CD14-positive monocyte (primary cell): ENCODE measurements around the gene DAW1. TPM values are rescaled to one million over a fixed set of nuclear protein-coding genes. Genes with fewer than 3 reads are reported as not detected.

Source experiments
- DNase-seq, 3 donors: peaks; one replicate each; pipeline ENCODE4 v3.0.0-alpha.2; 2011 to 2022
- H2AFZ ChIP-seq: 2 replicates; pipeline ENCODE4 v1.6.0; 2012; ENCODE audit warnings: mild to moderate bottlenecking, low read depth, low read length, inconsistent platforms; ENCODE audit not compliant: insufficient read depth, poor library complexity, severe bottlenecking
- H3K27ac ChIP-seq, 2 donors: 1 replicate in 1 of 2; 2 replicates in 1 of 2; pipeline ENCODE4 v1.5.1; 2012 to 2013; ENCODE audit warnings: low read length in 2 of 2, control low read depth in 1 of 2, inconsistent platforms in 1 of 2, low read depth in 1 of 2, mild to moderate bottlenecking in 1 of 2
- H3K27me3 ChIP-seq, 2 donors: one replicate each; pipeline versions ENCODE4 v1.6.0 to v1.6.1; 2011 to 2013; ENCODE audit warnings: low read length in 2 of 2; ENCODE audit not compliant: control insufficient read depth in 2 of 2, insufficient read depth in 2 of 2
- H3K36me3 ChIP-seq, 2 donors: replicated peaks in 1 of 2; 1 replicate in 1 of 2; 2 replicates in 1 of 2; pipeline versions ENCODE4 v1.5.1 to v1.6.1; 2012 to 2013; ENCODE audit warnings: low read length in 2 of 2, control low read depth in 1 of 2, inconsistent platforms in 1 of 2, mild to moderate bottlenecking in 1 of 2; ENCODE audit not compliant: insufficient read depth in 2 of 2, control insufficient read depth in 1 of 2
- H3K4me1 ChIP-seq, 2 donors: 1 replicate in 1 of 2; 2 replicates in 1 of 2; pipeline versions ENCODE4 v1.5.1 to v1.6.1; 2012 to 2013; ENCODE audit warnings: low read length in 2 of 2, control low read depth in 1 of 2, inconsistent platforms in 1 of 2, mild to moderate bottlenecking in 1 of 2, moderate library complexity in 1 of 2; ENCODE audit not compliant: insufficient read depth in 2 of 2, control insufficient read depth in 1 of 2
- H3K4me2 ChIP-seq: replicated peaks from 2 replicates; pipeline ENCODE3; 2012; ENCODE audit warnings: low read length, moderate library complexity, mild to moderate bottlenecking; ENCODE audit not compliant: poor library complexity, severe bottlenecking; ENCODE audit errors: extremely low read depth
- H3K4me3 ChIP-seq, 3 experiments: fragments of 200-600 bp in 1 of 3; sonication (generic) in 1 of 3; replicated peaks in 1 of 3; 1 replicate in 2 of 3; 2 replicates in 1 of 3; pipeline ENCODE4 v1.5.1; 2011 to 2013; ENCODE audit warnings: low read length in 3 of 3, mild to moderate bottlenecking in 3 of 3, control low read depth in 2 of 3, low read depth in 2 of 3, inconsistent platforms in 1 of 3, moderate library complexity in 1 of 3
- H3K79me2 ChIP-seq: 2 replicates; pipeline ENCODE4 v1.6.0; 2012; ENCODE audit warnings: mild to moderate bottlenecking, control low read depth, inconsistent platforms, low read length, moderate library complexity; ENCODE audit not compliant: insufficient read depth
- H3K9ac ChIP-seq: 2 replicates; pipeline ENCODE4 v1.6.0; 2017; ENCODE audit warnings: low read length, mild to moderate bottlenecking; ENCODE audit not compliant: insufficient read depth, poor library complexity, severe bottlenecking
- H3K9me3 ChIP-seq, 2 donors: replicated peaks in 1 of 2; 1 replicate in 1 of 2; 2 replicates in 1 of 2; pipeline versions ENCODE4 v1.5.1 to v1.6.1; 2012 to 2013; ENCODE audit warnings: low read length in 2 of 2, control low read depth in 1 of 2; ENCODE audit not compliant: control insufficient read depth in 1 of 2, insufficient read depth in 1 of 2
- H4K20me1 ChIP-seq: 2 replicates; pipeline ENCODE4 v1.6.0; 2012; ENCODE audit warnings: mild to moderate bottlenecking, low read length, control low read depth, moderate library complexity; ENCODE audit not compliant: insufficient read depth
- H3K27ac Mint-ChIP-seq, 7 donors: one replicate each; pipeline ENCODE4 v1.8.0; 2020; ENCODE audit warnings: mild to moderate bottlenecking in 7 of 7, mixed read lengths in 7 of 7, moderate library complexity in 6 of 7, inconsistent platforms in 2 of 7
- H3K27me3 Mint-ChIP-seq, 3 donors: one replicate each; pipeline ENCODE4 v1.8.0; 2021 to 2022; ENCODE audit warnings: low read depth in 3 of 3, mild to moderate bottlenecking in 3 of 3, mixed read lengths in 3 of 3, moderate library complexity in 3 of 3, inconsistent platforms in 1 of 3
- H3K36me3 Mint-ChIP-seq, 2 donors: one replicate each; pipeline ENCODE4 v1.8.0; 2020; ENCODE audit warnings: mixed read lengths in 2 of 2, inconsistent platforms in 1 of 2, mild to moderate bottlenecking in 1 of 2
- H3K4me1 Mint-ChIP-seq: one replicate; pipeline ENCODE4 v1.8.0; 2020; ENCODE audit warnings: mild to moderate bottlenecking, mixed read lengths
- H3K4me3 Mint-ChIP-seq, 2 donors: one replicate each; pipeline ENCODE4 v1.8.0; 2020; ENCODE audit warnings: mild to moderate bottlenecking in 2 of 2, mixed read lengths in 2 of 2, moderate library complexity in 1 of 2
- H3K9me3 Mint-ChIP-seq, 7 donors: one replicate each; pipeline ENCODE4 v1.8.0; 2020 to 2022; ENCODE audit warnings: mixed read lengths in 7 of 7, mild to moderate bottlenecking in 6 of 7, moderate library complexity in 6 of 7, inconsistent platforms in 2 of 7
- WGBS: methylation state at CpG from one replicate; pipeline ENCODE4 v1.1.5; 2013; ENCODE audit warnings: missing lambda C conversion rate; ENCODE audit not compliant: insufficient coverage; 5-methylcytosine and 5-hydroxymethylcytosine counted together
- intact Hi-C, 2 donors: fragments of 100-400 bp; cut with micrococcal nuclease; formaldehyde crosslinking; loops; one replicate each; pipeline versions ENCODE4 v1.15.0 to v1.15.1; 2023
- polyA plus RNA-seq, 3 donors: library from polyadenylated mRNA; depleted of rRNA in 1 of 3; unstranded in 2 of 3; stranded (reverse) in 1 of 3; fragments of 300-500 nt in 2 of 3; fragments of >200 nt in 1 of 3; fragmentation: Illumina TruSeq in 2 of 3; gene quantifications; 1 replicate in 2 of 3; 2 replicates in 1 of 3; pipeline ENCODE4 v1.2.3, GENCODE V29; 2012 to 2021
- TF ChIP-seq, protein P1 (sequence below): fragments of 200-600 bp; IDR thresholded peaks from one replicate; pipeline ENCODE4 v1.8.0; 2022; ENCODE audit warnings: antibody characterized with exemption, mild to moderate bottlenecking

The DAW1 gene
- polyA plus RNA-seq, 3 donors = not detected

DNA sequence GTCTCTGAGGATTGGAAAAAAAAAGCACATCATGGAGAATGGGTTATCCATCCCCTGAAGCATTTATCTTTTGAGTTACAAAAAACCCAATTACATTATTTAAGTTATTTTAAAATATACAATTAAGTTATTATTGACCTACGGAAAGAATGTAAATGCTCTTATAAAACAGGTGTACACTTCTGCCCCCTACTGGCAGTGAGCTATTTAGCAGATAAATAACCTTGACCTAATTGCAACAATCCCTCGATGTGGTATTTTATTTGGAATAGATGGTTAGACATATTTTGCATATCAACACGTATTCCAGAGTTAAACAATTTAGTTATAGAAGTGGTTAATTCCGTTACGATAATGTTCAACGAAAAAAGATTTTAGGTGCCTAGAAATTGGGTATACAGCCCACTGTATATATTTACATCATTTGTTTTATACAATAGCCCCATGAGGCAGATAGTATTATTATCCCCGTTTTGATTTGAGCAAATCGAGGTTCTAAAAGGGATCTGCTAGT lies 9.1 kb upstream of the DAW1 start:
- DNase-seq = peak; percentile 40 to 71 (median 63)
- H3K4me3 ChIP-seq = no peak overlapping the region
- no peaks in the 10 kb centered on the region for H4K20me1 ChIP-seq
- no peak overlapping the region for H2AFZ ChIP-seq
- peaks cover 7% of the 10 kb centered on the region for H3K4me1 Mint-ChIP-seq
- H3K4me2 ChIP-seq = no peak overlapping the region
- TF ChIP-seq, protein P1, sequence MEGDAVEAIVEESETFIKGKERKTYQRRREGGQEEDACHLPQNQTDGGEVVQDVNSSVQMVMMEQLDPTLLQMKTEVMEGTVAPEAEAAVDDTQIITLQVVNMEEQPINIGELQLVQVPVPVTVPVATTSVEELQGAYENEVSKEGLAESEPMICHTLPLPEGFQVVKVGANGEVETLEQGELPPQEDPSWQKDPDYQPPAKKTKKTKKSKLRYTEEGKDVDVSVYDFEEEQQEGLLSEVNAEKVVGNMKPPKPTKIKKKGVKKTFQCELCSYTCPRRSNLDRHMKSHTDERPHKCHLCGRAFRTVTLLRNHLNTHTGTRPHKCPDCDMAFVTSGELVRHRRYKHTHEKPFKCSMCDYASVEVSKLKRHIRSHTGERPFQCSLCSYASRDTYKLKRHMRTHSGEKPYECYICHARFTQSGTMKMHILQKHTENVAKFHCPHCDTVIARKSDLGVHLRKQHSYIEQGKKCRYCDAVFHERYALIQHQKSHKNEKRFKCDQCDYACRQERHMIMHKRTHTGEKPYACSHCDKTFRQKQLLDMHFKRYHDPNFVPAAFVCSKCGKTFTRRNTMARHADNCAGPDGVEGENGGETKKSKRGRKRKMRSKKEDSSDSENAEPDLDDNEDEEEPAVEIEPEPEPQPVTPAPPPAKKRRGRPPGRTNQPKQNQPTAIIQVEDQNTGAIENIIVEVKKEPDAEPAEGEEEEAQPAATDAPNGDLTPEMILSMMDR = peak; percentile 89
- no peak overlapping the region for H3K4me3 Mint-ChIP-seq
- H3K27ac Mint-ChIP-seq = no peak overlapping the region
- no peaks in the 10 kb centered on the region for H3K36me3 ChIP-seq
- no peaks in the 10 kb centered on the region for H3K9me3 ChIP-seq
- H3K27me3 ChIP-seq = no peaks in the 10 kb centered on the region
- WGBS = 60% methylated on average over 1 of the region's 8 CpGs
- H3K27ac ChIP-seq = no peak overlapping the region
- H3K9me3 Mint-ChIP-seq = no peaks in the 10 kb centered on the region
- peaks cover 4 to 12% (median 8%) of the 10 kb centered on the region in 3 donors for H3K27me3 Mint-ChIP-seq
- no peak overlapping the region for H3K9ac ChIP-seq
- intact Hi-C loops = loop anchor here (5.0 to 10.0 kb wide), 3 partner anchors 80 to 207 kb away; no protein-coding TSS in a partner anchor
- H3K36me3 Mint-ChIP-seq = no peaks in the 10 kb centered on the region
- peaks cover 3 to 4% of the 10 kb centered on the region in 2 donors for H3K4me1 ChIP-seq
- no peaks in the 10 kb centered on the region for H3K79me2 ChIP-seq

DNA sequence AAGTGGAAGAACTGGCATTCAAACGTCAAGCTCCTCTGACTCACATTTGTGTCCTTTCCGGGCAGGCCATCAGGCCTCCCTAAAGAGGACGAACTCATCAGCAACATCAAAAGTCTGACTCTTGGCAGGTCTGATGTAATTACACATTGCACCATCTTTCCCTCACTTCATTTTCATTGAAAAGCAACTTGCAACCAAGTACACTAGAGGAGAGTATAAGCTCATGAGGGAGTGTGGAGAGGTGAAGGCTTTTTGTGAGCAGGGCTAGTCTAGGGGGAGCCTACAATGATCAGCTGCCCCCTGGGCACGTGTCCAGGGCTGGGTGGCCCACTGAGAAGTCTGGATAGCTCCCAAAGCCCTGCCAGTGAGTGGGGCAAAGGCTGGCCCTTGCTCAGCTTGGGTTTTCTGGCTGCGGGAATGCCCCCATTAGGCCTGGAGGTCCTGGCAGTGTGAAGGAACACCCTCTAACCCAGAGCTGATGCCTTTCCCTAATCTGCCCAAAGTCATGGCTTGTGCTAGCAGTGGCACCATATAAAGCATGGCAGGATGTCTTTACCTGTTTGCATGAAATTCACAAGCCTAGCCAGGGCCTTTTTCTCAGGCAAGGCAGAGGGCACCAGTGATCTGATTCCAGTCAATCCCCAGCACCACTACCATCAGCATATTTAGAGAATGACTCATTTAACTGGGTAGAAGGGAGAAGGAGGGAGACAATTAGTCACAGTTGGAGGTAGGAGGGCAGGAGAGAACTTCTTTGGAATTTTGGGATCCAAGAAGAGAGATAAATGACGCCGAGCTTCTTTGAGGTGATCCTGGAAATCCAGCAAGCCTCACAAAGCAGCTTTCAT lies 8.5 kb upstream of the DAW1 start:
- no peak overlapping the region for H3K27ac Mint-ChIP-seq
- no peak overlapping the region for H2AFZ ChIP-seq
- no peak overlapping the region for H3K9ac ChIP-seq
- peaks cover 2% of the 10 kb centered on the region for H3K4me1 Mint-ChIP-seq
- H3K36me3 ChIP-seq = no peaks in the 10 kb centered on the region
- H3K9me3 ChIP-seq = no peaks in the 10 kb centered on the region
- no peak overlapping the region for H3K4me3 ChIP-seq
- peaks cover 4 to 15% (median 8%) of the 10 kb centered on the region in 3 donors for H3K27me3 Mint-ChIP-seq
- WGBS = 75% methylated on average over 5 of the region's 7 CpGs
- no peak overlapping the region for H3K4me3 Mint-ChIP-seq
- H3K27me3 ChIP-seq = no peaks in the 10 kb centered on the region
- no peak overlapping the region for H3K27ac ChIP-seq
- no peaks in the 10 kb centered on the region for H3K36me3 Mint-ChIP-seq
- H3K4me2 ChIP-seq = no peak overlapping the region
- TF ChIP-seq, protein P1 = no peak
- H3K9me3 Mint-ChIP-seq = no peaks in the 10 kb centered on the region
- no peaks in the 10 kb centered on the region for H3K4me1 ChIP-seq
- DNase-seq = peak in 2 of 3 donors; percentile 40 to 55
- intact Hi-C loops = loop anchor here (5.0 to 10.0 kb wide), 3 partner anchors 81 to 208 kb away; no protein-coding TSS in a partner anchor
- no peaks in the 10 kb centered on the region for H4K20me1 ChIP-seq
- H3K79me2 ChIP-seq = no peaks in the 10 kb centered on the region
